Smooth muscle cell (in vitro differentiated cells): ENCODE data around the gene STX10. TPM values are rescaled to one million over a fixed set of nuclear protein-coding genes. Genes with fewer than 3 reads are reported as not detected.
A peak's percentile ranks its signal among the peaks of the same experiment; 100 is the strongest.
"Not testable (repeated sequence)": the region's sequence is repeated elsewhere in the genome, so short reads cannot be mapped to it uniquely, and the experiment has no call there.

Experiments used
- DNase-seq: peaks from one replicate; lab custom pipeline; 2025; ENCODE audit not compliant: unreplicated experiment; lab: John Stamatoyannopoulos, UW
- H2AFZ ChIP-seq: fragments of 200-600 bp; sonication (generic); 2 replicates; pipeline ENCODE4 v1.6.0; 2016; ENCODE audit warnings: antibody characterized with exemption, low read depth, mild to moderate bottlenecking
- H3F3A ChIP-seq: fragments of 200-600 bp; sonication (generic); 2 replicates; pipeline ENCODE4 v1.6.0; 2017; ENCODE audit warnings: antibody characterized with exemption, low read depth
- H3K27ac ChIP-seq: fragments of 200-600 bp; sonication (generic); 2 replicates; pipeline ENCODE4 v1.5.1; 2016; ENCODE audit warnings: low read depth, mild to moderate bottlenecking
- H3K27me3 ChIP-seq: fragments of 200-600 bp; sonication (generic); 2 replicates; pipeline ENCODE4 v1.6.1; 2016; ENCODE audit warnings: low read depth, mild to moderate bottlenecking
- H3K36me3 ChIP-seq: fragments of 200-600 bp; sonication (generic); 2 replicates; pipeline ENCODE4 v1.5.1; 2016; ENCODE audit warnings: low read depth
- H3K4me1 ChIP-seq: fragments of 200-600 bp; sonication (generic); 2 replicates; pipeline ENCODE4 v1.5.1; 2016; ENCODE audit warnings: low read depth
- H3K4me2 ChIP-seq: fragments of 200-600 bp; sonication (generic); 2 replicates; pipeline ENCODE4 v1.6.0; 2016; ENCODE audit warnings: mild to moderate bottlenecking
- H3K4me3 ChIP-seq: fragments of 200-600 bp; sonication (generic); 2 replicates; pipeline ENCODE4 v1.5.1; 2016; ENCODE audit warnings: mild to moderate bottlenecking
- H3K79me2 ChIP-seq: fragments of 200-600 bp; sonication (generic); 2 replicates; pipeline ENCODE4 v1.6.0; 2016; ENCODE audit warnings: low read depth, mild to moderate bottlenecking
- H3K9ac ChIP-seq: fragments of 200-600 bp; sonication (generic); 2 replicates; pipeline ENCODE4 v1.6.0; 2016; ENCODE audit warnings: low read depth
- H3K9me3 ChIP-seq: fragments of 200-600 bp; sonication (generic); replicated peaks from 2 replicates; pipeline ENCODE4 v1.5.1; 2016; ENCODE audit warnings: low read depth
- H4K20me1 ChIP-seq: fragments of 200-600 bp; sonication (generic); 2 replicates; pipeline ENCODE4 v1.6.0; 2016; ENCODE audit warnings: low read depth
- CTCF ChIP-seq: fragments of 200-600 bp; sonication (generic); IDR thresholded peaks from 2 replicates; pipeline ENCODE4 v1.5.1; 2017; ENCODE audit warnings: borderline replicate concordance, mild to moderate bottlenecking, antibody characterized with exemption; ENCODE audit not compliant: insufficient read depth, poor library complexity, severe bottlenecking
- WGBS: methylation state at CpG from one replicate; pipeline ENCODE4 v1.1.7; 2016; ENCODE audit warnings: low lambda C conversion rate; 5-methylcytosine and 5-hydroxymethylcytosine counted together
- polyA plus RNA-seq: library from polyadenylated mRNA; unstranded; fragments of >200 nt; fragmentation: Nextera tagmentation; extraction: Ambion mirVana; gene quantifications from 2 replicates; pipeline ENCODE4 v1.2.1, GENCODE V29; 2016
- total RNA-seq: library from RNA; depleted of rRNA; stranded (reverse); fragments of >200 nt; gene quantifications from 2 replicates; pipeline ENCODE4 v1.2.3, GENCODE V29; 2014

The STX10 gene
- total and polyA plus RNA-seq, 2 experiments from 2014 or later = 59.6 to 69.1 TPM

DNA sequence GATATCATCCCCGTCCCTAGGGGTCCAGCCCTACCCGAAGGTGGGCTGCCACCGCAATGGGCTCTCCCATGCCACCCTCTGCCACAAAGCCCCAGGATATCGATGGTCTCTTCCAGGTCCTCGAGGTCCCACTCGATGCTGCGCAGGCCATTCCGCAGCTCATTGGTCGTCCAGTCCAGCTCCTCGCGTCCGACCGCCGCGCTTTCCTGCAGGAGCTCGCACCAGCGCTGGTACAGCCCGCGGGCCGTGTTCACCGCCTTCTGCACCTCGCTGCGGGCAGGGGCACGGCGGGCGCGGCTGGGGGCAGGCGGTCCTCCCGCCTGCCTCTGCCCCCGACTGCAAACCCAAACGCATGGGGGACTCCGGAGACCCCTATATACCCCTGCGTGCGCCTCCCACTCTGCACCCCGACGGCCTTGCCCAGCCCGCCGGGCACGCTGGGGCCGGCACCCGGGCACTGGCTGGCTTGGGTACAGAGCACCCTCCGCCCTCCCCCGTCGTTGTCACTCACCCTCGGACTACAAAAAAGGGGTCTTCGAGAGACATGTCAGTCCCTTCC is 468 bp downstream of the STX10 start:
- Histone ChIP-seq H3K27me3 (no peaks in the 10 kb centered on the region), H3K9me3 (no peaks in the 10 kb centered on the region), H3K9ac (peak overlapping the region; percentile 95), H3K27ac (peak overlapping the region; percentile 91), H3K4me3 (peak overlapping the region; percentile 75), H3K79me2 (peaks cover 12% of the 10 kb centered on the region), H4K20me1 (peaks cover 18% of the 10 kb centered on the region), H3F3A (peaks cover 12% of the 10 kb centered on the region), H3K4me2 (peak overlapping the region; percentile 93), H3K4me1 (peaks cover 3% of the 10 kb centered on the region), H3K36me3 (no peaks in the 10 kb centered on the region), H2AFZ (no peak overlapping the region)
- DNase-seq = peak; percentile 30
- no peak for TF ChIP-seq CTCF
- WGBS = 2% methylated on average over 41 of the region's 46 CpGs

GRCh38 chr19:13149173-13149627 is 975 bp downstream of the STX10 start:
- not testable (repeated sequence) for H3K27me3 ChIP-seq, H3K36me3 ChIP-seq, H2AFZ ChIP-seq, H3K9me3 ChIP-seq, H3K4me1 ChIP-seq, DNase-seq, H3K27ac ChIP-seq
- Histone ChIP-seq H3K4me3 (peak overlapping the region; percentile 75), H3K4me2 (peak overlapping the region; percentile 93), H4K20me1 (peaks cover 13% of the 10 kb centered on the region), H3F3A (peaks cover 12% of the 10 kb centered on the region), H3K9ac (peak overlapping the region; percentile 95), H3K79me2 (peaks cover 12% of the 10 kb centered on the region)
- 50% methylated on average over 17 of the region's 17 CpGs for whole genome bisulfite sequencing

- no peaks in the 10 kb centered on the region for H3F3A ChIP-seq
- H3K9me3 ChIP-seq = no peaks in the 10 kb centered on the region
- H3K4me3 ChIP-seq = no peak overlapping the region
- peaks cover 4% of the 10 kb centered on the region for H4K20me1 ChIP-seq
- H3K4me1 ChIP-seq = peaks cover 3% of the 10 kb centered on the region
- 82% methylated on average over 13 of the region's 16 CpGs for WGBS
- no peak overlapping the region for H2AFZ ChIP-seq
- H3K79me2 ChIP-seq = no peaks in the 10 kb centered on the region
- DNase-seq = no peak
- no peak overlapping the region for H3K27ac ChIP-seq
- H3K4me2 ChIP-seq = no peak overlapping the region
- no peaks in the 10 kb centered on the region for H3K27me3 ChIP-seq
- TF ChIP-seq CTCF = no peak
- no peaks in the 10 kb centered on the region for H3K36me3 ChIP-seq
- no peak overlapping the region for H3K9ac ChIP-seq
Measured at GRCh38 chr19:13146763-13147563, 3.2 kb downstream of the STX10 start.

DNA sequence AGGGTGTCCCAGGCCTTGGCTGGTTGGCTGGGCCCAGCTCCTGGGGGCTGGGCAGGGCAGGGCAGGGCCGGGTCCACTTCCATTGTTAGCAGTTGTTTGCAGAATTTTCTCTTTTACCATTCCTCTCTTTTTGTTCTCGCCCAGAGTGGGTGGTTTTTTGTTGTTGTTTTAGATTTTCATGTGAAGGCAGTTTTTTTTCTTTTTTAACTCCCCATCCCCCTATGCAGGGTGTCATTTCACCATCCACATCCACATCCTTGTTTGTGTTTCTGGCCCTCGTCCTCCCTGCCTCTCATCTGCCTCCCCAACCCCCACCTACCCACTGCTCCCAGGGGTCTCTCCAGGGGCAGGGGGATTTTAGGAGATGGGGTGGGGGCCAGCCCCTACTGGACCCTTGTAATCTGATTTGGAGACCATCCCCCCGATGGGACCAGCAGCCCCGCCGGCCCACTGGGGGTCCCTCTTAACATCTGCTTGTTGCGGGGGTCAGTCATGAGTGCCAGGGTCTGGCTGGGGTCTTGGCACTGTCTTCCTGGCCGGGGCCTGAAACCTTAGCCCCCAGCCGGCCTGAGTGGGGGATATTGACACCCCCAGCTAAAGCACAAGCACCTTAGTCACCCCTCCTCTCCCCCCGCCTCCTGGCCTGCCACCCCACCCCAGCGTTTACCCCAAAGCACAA is 10.4 kb downstream of the STX10 start:
- H3K9ac ChIP-seq = no peak overlapping the region

More for the DNA sequence above, 10.4 kb downstream of the STX10 start:
- H3K4me2 ChIP-seq = no peak overlapping the region
- H4K20me1 ChIP-seq = peaks cover 31% of the 10 kb centered on the region
- no peak overlapping the region for H3K27ac ChIP-seq
- no peak overlapping the region for H2AFZ ChIP-seq
- no peak overlapping the region for H3K4me3 ChIP-seq
- 90% methylated on average over 10 of the region's 11 CpGs for WGBS
- H3K36me3 ChIP-seq = no peaks in the 10 kb centered on the region
- H3K27me3 ChIP-seq = no peaks in the 10 kb centered on the region
- no peak for TF ChIP-seq CTCF
- H3K79me2 ChIP-seq = peaks cover 10% of the 10 kb centered on the region
- H3K4me1 ChIP-seq = no peaks in the 10 kb centered on the region
- no peaks in the 10 kb centered on the region for H3K9me3 ChIP-seq
- no peak for DNase-seq
- no peaks in the 10 kb centered on the region for H3F3A ChIP-seq
